ENCODE results near the gene LDLRAD3.

GRCh38 chr11:36048496-36049247, 104.8 kb downstream of the LDLRAD3 start:
- TF ChIP-seq CTCF (IDR thresholded peaks at IDR 0.05) = no peak
- no peak for TF ChIP-seq POLR2A (IDR thresholded peaks at IDR 0.05)

Measured in adrenal gland (tissue), 5 donors.